HCEC 1CT (cell line): Measurements from ENCODE around the gene OR6S1.
A peak's percentile ranks its signal among the peaks of the same experiment; 100 is the strongest.

Experiments
- DNase-seq: peaks from one replicate; pipeline ENCODE4 v3.0.0-alpha.2; 2017

OR6S1 gene

DNA sequence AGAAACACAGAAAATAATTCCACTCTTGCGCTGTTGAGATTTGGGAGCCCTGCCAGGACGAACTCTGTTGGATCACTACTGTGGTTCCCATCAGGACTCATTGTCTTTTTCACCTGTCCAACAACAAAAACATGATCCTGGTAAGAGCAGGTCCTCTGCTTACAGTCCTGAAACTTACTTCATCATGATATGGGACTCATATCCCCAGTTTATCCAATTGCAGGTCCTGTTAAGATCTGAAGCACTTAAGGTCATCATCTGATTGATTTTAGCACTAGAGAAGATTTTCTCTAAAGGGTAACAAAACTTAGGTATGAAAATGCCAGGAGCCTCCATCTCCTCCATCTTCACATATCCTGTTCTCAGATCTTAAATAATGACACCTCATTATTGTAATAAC is at the start of gene OR6S1:
Gene OR6S1, minus strand, starts transcription at position 101 of the 400 bp plus-strand sequence. Its CDS starts 0 bp downstream, at position 101.
- no peak for DNase-seq

GRCh38 chr14:20690848-20691640 is 49.6 kb upstream of the OR6S1 start:
- DNase-seq = peak; percentile 63

GRCh38 chr14:20688167-20688839 is 46.8 kb upstream of the OR6S1 start, which contains the start of gene ANG:
Gene ANG (plus strand): TSS chr14:20688764. CDS start chr14:20693565, 4,801 bp downstream.
- no peak for DNase-seq

GRCh38 chr14:20687362-20688166 is 46.1 kb upstream of the OR6S1 start:
- DNase-seq = no peak

- no peak for DNase-seq
Measured at GRCh38 chr14:20686386-20687143, 45.1 kb upstream of the OR6S1 start.

- DNase-seq = peak; percentile 42
Measured at GRCh38 chr14:20684662-20685456, 43.4 kb upstream of the OR6S1 start.

- peak; percentile 89 for DNase-seq
Measured at GRCh38 chr14:20683891-20684661, 42.6 kb upstream of the OR6S1 start, which contains the start of gene RNASE4. Gene RNASE4 (plus strand): TSS chr14:20684560. CDS start chr14:20699372, 14,812 bp downstream.

DNA sequence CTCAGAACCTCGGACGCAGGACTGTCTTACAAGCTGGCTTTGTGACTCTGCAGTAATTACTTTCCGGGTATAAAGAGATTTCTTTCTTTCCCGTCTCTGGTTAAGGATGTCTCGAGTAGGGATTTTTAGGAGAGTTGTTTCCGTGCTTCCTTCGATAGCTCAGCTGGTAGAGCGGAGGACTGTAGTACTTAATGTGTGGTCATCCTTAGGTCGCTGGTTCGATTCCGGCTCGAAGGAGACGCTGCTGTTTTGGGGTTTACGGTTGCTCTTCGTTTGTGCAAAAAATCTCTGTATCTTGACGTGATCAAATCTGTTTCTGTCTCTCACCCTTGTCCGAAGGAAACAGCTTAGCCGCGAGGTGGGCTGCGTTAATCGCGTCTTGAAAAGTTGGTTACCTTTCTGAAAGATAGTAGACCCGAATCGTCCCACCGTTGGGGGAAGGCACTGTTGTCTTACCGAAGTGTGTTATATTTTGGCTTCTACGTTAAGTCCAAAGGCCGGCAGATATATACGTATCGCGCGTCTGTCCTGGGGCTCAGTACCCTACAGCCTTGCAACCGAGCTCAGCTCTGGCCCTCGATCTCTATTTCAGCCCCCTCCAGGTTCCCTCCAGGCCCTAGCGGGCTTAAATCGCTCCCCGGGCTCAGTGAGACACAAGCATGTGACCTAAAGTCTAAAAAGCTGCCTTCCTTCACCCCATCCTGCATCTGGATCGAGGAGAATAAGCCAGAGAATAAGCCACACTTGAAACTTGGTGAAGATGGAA is 41.8 kb upstream of the OR6S1 start:
- peak; percentile 90 for DNase-seq

DNA sequence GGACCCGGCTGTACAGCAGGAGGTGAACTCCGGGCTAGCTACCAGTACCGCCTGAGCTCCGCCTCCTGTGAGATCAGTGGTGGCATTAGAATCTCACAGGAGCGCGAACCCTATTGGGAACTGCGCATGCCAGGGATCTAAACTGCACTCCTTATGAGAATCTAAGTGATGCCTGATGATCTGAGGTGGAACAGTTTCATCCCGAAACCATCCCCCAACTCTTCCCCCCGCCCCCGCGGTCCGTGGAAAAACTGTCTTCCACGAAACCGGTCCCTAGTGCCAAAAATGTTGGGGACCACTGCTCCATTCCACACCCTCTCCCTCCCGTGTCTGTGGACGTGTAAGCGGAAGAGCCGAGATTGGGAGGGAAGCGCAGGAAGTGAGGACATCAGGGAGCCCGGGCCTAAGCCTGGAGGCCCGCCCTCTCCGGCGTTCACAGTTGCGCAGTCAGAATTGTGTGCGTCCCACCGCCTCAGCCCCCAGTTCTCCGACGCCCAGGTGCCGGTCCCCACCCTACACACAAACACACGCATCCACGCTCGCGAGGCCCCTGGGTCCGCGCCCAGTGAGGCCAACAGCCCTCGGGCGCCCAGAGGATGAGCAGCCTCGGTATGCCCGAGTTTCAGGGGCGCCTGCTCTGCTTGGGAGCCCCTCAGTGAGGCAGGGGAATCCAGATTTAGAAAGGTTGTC is 41.1 kb upstream of the OR6S1 start:
- peak; percentile 95 for DNase-seq

- DNase-seq = no peak
Measured at GRCh38 chr14:20682127-20682434, 40.6 kb upstream of the OR6S1 start.

DNA sequence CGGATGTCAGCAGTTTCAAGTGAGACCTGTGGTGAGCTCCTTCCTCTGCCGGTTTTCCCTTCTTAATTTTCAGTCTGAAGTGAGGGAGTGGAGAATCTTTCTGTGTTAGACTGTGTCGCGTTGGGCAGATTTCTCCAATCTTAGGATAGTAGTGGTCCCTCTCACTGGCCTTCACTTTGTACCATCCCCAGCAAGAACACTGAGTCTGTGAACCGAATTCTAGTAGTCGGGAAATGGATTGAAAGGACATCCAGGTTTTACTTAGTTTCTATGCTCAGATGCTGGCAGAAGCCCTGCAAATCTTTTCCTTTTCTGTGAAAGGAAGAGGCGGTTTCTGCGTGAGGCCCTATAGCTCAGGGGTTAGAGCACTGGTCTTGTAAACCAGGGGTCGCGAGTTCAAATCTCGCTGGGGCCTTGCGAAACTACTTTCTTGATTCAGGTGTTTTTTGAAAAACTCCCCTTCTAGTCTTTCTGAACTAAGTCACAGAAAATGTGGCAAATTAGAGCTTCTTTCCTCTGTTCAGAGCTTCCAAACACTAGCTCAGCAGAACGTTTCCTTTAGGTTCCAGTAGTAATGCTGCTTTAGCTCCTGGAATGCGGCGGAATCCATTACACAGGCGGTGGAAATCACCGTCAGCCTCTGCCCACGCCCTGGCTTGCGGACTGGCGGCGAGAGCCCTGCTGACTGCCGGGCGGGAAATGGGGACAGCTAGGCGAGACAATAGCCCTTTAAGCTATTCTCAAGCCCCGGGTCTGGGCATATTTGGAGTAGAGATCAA is 40.0 kb upstream of the OR6S1 start:
- peak; percentile 74 for DNase-seq

DNA sequence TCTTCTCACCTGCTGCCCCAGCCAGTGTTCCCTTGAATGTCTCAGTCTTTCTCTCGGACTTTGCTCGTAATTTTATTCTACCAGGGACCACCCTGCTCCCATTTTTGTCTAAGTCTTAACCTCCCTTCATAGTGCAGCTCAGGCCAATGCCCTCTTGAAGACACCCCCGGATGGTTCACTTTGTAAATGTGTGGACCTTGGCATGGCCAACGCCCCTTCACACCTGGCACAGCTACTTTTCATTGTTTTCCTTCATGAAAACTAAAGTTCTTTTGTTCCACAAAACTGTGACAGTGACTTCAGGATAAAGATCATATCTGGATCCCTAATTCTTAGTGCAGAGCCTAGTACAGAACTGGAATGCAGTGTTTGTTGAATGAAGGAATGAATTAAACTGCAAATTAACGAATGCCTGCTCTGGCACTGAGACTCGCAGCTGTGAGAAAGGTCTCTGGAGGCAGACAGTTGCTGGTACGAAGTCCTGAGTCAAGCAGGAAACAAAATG is 39.4 kb upstream of the OR6S1 start:
- no peak for DNase-seq

GRCh38 chr14:20680363-20680762 is 38.9 kb upstream of the OR6S1 start:
- DNase-seq = no peak

- peak; percentile 20 for DNase-seq
Measured at GRCh38 chr14:20679907-20680306, 38.4 kb upstream of the OR6S1 start.

DNA sequence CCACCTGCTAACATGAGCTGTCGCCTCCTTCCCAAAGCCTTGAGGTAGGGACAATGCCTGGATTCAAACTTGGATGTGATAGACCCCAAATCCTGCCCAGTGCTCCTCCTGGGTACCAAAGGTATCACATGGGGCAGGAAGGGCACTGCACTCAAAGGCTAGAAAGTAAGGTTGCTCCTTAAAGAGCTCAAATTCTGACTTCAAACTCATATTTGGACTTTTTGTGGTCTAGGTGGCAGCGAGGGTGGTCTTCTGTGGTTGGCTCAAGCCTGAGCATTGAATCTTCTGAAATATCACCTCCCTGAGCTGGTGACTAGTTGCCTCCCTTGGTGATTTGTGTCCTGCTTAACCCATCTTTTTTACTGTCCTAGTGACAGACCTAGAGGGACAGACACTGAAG is 34.6 kb upstream of the OR6S1 start:
- DNase-seq = no peak

DNA sequence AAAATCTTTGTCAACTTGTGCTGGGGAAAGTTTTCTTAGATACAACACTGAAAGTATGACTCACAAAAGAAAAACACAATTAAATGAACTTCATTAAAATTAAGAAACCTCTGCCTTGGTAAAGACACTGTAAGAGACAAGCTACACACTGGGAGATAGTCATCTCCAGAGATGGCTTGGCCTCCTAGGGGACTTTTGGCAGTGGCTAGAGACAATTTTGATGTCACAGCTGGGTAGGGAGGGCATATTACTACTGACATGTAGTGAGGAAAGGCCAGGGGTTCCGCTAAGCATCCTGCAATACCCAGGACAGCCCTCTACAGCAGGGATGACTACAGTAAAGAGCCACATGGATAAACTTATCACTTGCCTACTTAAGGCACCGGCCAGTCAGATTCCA is 34.2 kb upstream of the OR6S1 start:
- DNase-seq = no peak

DNA sequence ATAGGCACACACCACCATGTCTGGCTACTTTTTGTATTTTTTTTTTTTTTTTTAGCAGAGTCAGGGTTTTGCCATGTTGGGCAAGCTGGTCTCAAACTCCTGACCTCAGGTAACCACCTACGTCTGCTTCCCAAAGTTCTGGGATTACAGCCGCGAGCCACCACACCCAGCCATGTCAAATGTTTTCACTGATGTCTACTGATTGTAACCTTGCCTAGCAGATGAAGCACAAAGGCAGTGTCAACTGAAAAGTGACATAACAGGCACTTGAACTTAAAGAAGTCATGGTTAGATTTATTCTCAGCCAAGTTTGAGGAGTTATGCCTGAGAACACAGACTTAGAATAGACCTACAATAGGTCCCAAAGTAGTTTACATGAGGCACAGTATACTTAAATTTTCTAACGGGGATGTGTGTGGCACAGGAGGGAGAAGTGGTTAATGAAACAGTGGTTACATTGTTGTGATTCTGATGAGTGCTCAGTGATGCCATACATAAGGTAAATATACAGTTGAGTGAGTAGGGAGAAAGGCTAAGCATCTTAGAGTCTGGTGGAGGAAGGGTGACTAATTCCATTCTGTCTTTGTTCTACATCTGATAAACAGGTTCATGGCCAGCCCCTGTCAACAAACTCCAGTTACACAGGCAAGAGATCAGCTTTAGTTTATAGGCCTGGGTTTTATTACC is 30.2 kb upstream of the OR6S1 start:
- no peak for DNase-seq

DNA sequence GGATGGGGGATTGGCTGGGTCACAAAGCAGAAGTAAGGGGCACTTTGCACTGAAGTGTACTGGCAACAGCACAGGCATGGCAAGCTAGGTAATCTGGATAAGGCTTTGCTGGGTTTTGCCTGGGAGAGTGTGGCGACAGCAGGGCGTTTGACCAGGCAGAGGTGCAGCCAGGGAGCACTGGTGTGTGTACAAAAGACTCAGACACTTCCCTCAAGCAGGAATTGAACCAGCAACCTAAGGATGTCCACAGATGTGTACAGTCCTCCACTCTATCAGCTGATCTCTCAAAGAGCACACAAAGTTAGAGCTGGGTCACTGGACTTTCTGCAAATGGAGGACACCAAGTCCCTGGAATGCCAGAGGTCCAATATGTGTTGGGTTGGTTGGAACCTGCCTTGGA is 27.5 kb upstream of the OR6S1 start:
- DNase-seq = no peak
